ENCODE results near the gene CDH4. TPM values are rescaled to one million over a fixed set of nuclear protein-coding genes. Genes with fewer than 3 reads are reported as not detected.

The CDH4 gene
- total RNA-seq, 2 experiments from 2014 or later = not detected

DNA sequence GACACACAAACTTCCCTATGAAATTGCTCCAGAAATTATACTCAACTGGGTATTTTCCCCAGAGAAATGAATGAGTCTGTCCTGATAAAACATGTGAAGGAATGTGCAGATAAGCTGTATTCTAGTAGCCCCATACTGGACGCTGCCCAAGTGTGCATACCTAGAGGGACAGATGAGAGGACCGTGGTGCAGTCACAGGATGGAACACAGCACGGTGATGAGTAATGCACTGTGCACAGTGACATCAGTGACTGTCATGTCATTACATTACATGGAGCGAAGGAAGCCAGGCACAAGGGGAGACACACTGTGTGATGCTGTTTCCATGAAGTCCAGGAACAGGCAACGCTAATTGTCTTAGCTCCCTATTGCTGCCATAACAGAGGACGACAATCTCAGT is 155.5 kb downstream of the CDH4 start:
- DNase-seq (ENCODE audit: low spot score) = no peak
- BruUV-seq (replicated peaks) = no TSS peak
- intact Hi-C loops (cut with micrococcal nuclease; ENCODE audit: unreplicated experiment) = no loop called here
- Histone ChIP-seq H2AFZ (ENCODE audit: low read length) (no peak overlapping the region), H3K79me2 (ENCODE audit: insufficient read depth, low read depth, low read length) (no peaks in the 10 kb centered on the region), H3K4me3 (ENCODE audit: low read depth, low read length, poor library complexity, severe bottlenecking) (no peak overlapping the region), H3K9me2 (ENCODE audit: insufficient read depth, low read length) (no peaks in the 10 kb centered on the region), H3K9me3 (ENCODE audit: low read length) (no peaks in the 10 kb centered on the region), H3K4me1 (ENCODE audit: insufficient read depth, low read length, poor library complexity, severe bottlenecking) (no peaks in the 10 kb centered on the region), H3K27ac (ENCODE audit: low read depth, low read length, poor library complexity, severe bottlenecking) (no peak overlapping the region), H3K36me3 (ENCODE audit: insufficient read depth, low read length) (no peaks in the 10 kb centered on the region), H4K20me1 (ENCODE audit: insufficient read depth, low read length) (no peaks in the 10 kb centered on the region), H3K4me2 (ENCODE audit: low read length) (no peak overlapping the region)
- POLR2A ChIA-PET = no interaction called here
- TF ChIP-seq EZH2phosphoT487 (IDR thresholded peaks at IDR 0.05; ENCODE audit: borderline replicate concordance, low read depth, low read length) = no peak
- TF ChIP-seq, protein P1, sequence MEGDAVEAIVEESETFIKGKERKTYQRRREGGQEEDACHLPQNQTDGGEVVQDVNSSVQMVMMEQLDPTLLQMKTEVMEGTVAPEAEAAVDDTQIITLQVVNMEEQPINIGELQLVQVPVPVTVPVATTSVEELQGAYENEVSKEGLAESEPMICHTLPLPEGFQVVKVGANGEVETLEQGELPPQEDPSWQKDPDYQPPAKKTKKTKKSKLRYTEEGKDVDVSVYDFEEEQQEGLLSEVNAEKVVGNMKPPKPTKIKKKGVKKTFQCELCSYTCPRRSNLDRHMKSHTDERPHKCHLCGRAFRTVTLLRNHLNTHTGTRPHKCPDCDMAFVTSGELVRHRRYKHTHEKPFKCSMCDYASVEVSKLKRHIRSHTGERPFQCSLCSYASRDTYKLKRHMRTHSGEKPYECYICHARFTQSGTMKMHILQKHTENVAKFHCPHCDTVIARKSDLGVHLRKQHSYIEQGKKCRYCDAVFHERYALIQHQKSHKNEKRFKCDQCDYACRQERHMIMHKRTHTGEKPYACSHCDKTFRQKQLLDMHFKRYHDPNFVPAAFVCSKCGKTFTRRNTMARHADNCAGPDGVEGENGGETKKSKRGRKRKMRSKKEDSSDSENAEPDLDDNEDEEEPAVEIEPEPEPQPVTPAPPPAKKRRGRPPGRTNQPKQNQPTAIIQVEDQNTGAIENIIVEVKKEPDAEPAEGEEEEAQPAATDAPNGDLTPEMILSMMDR (conservative IDR thresholded peaks at IDR 0.05; ENCODE audit: low read length) = no peak
- CTCF ChIA-PET (ENCODE audit: unreplicated experiment) = no interaction called here

DNA sequence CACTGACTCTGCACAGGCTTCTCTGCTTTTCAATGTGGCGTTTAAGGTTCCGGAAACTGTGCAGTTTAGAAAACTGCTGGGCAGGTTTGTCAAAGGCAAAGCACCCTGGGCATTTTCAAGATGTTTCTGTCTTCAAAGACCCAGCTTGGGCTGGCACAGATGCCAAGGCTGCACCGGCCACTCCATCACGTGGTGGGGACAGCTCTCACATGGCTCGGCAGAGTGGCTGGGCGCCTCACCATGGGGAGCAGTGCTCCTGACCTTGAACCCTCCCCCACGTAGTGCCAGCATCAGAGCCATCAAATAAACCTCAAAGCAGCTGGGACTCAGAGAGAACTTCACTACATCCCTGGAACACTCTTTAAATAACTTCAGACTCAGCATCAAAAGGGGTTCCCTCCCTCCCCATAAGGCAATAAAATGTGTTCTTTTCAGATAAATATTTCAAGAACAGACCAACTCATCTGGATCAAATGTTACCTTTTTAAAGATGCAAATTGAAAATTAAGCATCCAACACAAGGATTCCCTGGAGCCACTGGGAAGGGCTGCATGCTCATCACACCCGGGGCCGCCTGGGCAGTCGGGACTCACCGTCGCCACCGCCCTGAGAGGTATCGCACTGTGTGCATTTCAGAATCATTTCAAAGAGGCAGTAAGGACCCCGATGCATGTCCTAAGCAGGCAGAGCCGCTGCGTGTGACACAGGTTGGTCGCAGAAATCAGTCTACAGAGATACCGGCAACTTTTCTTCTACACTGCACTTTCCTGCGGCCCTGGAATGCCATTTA is 157.1 kb downstream of the CDH4 start:
- H3K36me3 ChIP-seq (ENCODE audit: insufficient read depth, low read length) = no peaks in the 10 kb centered on the region
- no peak for DNase-seq (ENCODE audit: low spot score)
- no peaks in the 10 kb centered on the region for H3K4me1 ChIP-seq (ENCODE audit: insufficient read depth, low read length, poor library complexity, severe bottlenecking)
- H3K9me3 ChIP-seq (ENCODE audit: low read length) = no peaks in the 10 kb centered on the region
- no peaks in the 10 kb centered on the region for H4K20me1 ChIP-seq (ENCODE audit: insufficient read depth, low read length)
- no peak overlapping the region for H3K4me3 ChIP-seq (ENCODE audit: low read depth, low read length, poor library complexity, severe bottlenecking)
- intact Hi-C loops (cut with micrococcal nuclease; ENCODE audit: unreplicated experiment) = no loop called here
- ChIA-PET POLR2A (no interaction called here), CTCF (ENCODE audit: unreplicated experiment) (no interaction called here)
- no peak overlapping the region for H3K4me2 ChIP-seq (ENCODE audit: low read length)
- no TSS peak for BruUV-seq (replicated peaks)
- H2AFZ ChIP-seq (ENCODE audit: low read length) = no peak overlapping the region
- H3K9me2 ChIP-seq (ENCODE audit: insufficient read depth, low read length) = no peaks in the 10 kb centered on the region
- no peaks in the 10 kb centered on the region for H3K79me2 ChIP-seq (ENCODE audit: insufficient read depth, low read depth, low read length)
- no peak overlapping the region for H3K27ac ChIP-seq (ENCODE audit: low read depth, low read length, poor library complexity, severe bottlenecking)
- TF ChIP-seq, protein P1 (conservative IDR thresholded peaks at IDR 0.05; ENCODE audit: low read length) = no peak
- no peak for TF ChIP-seq EZH2phosphoT487 (IDR thresholded peaks at IDR 0.05; ENCODE audit: borderline replicate concordance, low read depth, low read length)

DNA sequence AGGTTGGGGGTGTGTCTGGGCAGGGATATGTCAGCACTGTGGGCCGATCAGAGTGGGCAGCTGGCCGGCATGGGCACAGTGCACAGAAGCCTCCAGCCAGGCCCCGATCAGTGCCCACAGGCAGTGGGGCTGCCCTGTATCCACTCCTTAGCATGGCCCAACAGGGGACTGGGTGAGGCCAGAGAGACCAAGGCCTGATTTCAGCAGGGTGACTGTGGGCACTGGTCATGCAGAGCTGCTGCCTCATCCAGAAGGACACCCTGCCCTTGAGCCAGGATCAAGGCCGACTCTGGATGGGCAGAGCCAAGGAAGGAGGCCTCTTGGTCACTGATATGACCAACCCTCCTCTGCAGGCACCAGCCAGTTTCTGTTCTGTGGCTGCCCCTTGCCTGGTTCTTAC is 159.7 kb downstream of the CDH4 start:
- BruUV-seq (replicated peaks) = no TSS peak
- Histone ChIP-seq H3K9me2 (ENCODE audit: insufficient read depth, low read length) (no peaks in the 10 kb centered on the region), H3K4me1 (ENCODE audit: insufficient read depth, low read length, poor library complexity, severe bottlenecking) (no peaks in the 10 kb centered on the region), H3K4me2 (ENCODE audit: low read length) (no peak overlapping the region), H3K27ac (ENCODE audit: low read depth, low read length, poor library complexity, severe bottlenecking) (no peak overlapping the region), H3K9me3 (ENCODE audit: low read length) (no peaks in the 10 kb centered on the region), H2AFZ (ENCODE audit: low read length) (no peak overlapping the region), H3K79me2 (ENCODE audit: insufficient read depth, low read depth, low read length) (no peaks in the 10 kb centered on the region), H3K4me3 (ENCODE audit: low read depth, low read length, poor library complexity, severe bottlenecking) (no peak overlapping the region), H3K36me3 (ENCODE audit: insufficient read depth, low read length) (no peaks in the 10 kb centered on the region), H4K20me1 (ENCODE audit: insufficient read depth, low read length) (no peaks in the 10 kb centered on the region)
- intact Hi-C loops (cut with micrococcal nuclease; ENCODE audit: unreplicated experiment) = no loop called here
- no peak for DNase-seq (ENCODE audit: low spot score)
- TF ChIP-seq EZH2phosphoT487 (IDR thresholded peaks at IDR 0.05; ENCODE audit: borderline replicate concordance, low read depth, low read length) = no peak
- TF ChIP-seq, protein P1 (conservative IDR thresholded peaks at IDR 0.05; ENCODE audit: low read length) = no peak
- ChIA-PET POLR2A (no interaction called here), CTCF (ENCODE audit: unreplicated experiment) (no interaction called here)

Measured in OCI-LY7 (cell line).